Fibroblast of skin of abdomen (primary cell): Measurements from ENCODE around the gene GCFC2.

Experiments
- DNase-seq: peaks from one replicate; pipeline ENCODE4 v3.0.0-alpha.2; 2013

Gene GCFC2

DNA sequence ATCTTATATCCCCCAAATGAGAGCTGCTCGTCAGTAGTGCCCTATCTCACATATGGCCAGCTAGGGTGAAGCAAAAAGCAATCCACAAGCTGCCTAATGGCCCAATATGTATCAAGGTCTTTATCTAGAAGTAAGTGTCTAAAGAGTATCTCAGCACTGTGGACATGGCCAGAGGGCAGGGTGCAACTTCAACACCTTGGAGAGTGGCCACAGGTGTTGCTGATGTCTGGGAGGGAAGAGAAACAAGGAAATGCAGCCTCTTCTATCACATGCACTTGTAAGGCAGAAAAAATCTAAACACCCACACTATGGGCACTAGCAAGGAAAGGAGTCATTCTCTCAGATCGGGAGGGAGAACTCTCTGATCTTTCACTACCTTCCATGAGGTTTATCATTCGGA is 87.8 kb downstream of the GCFC2 start:
- no peak for DNase-seq

GRCh38 chr2:75622500-75622899 is 88.2 kb downstream of the GCFC2 start:
- no peak for DNase-seq

DNA sequence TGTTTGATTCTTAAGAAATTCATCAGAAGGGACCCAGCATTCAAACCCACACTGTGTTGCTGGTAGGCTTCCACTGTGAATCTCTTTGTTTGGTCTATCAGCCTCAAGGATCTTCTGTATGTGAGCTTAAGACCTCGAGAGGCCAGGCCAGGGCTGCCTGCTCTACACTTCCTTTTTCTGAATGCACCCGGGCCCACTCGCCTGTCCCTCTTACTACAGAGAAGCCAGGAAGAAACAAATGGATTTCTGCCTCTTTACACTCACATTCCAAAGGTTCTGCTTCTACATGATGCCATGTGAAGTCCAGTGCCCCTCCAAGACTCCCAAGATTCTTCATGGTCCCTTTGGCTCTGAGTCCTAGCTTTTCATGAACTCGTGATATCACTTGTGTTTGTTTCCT is 89.5 kb downstream of the GCFC2 start:
- no peak for DNase-seq

GRCh38 chr2:75619956-75620740 is 90.6 kb downstream of the GCFC2 start:
- peak; percentile 36 for DNase-seq

DNA sequence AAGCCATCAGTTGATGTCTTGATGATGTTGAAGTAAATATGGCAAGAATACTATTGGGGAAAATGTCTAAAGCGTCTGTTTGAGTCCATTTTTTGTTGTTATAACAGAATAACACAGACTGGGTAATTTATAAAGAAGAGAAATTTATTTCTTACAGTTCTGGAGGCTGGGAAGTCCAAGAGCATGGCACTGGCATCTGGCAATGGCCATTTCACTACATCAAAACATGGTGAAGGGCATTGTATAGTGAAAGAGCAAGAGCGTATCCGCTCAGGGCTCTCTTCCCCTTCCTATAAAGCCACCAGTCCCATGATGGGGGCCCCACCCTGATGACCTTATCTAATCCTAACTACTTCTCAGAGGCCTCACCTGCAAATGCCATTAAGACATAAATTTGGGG is 93.8 kb downstream of the GCFC2 start:
- DNase-seq = no peak

DNA sequence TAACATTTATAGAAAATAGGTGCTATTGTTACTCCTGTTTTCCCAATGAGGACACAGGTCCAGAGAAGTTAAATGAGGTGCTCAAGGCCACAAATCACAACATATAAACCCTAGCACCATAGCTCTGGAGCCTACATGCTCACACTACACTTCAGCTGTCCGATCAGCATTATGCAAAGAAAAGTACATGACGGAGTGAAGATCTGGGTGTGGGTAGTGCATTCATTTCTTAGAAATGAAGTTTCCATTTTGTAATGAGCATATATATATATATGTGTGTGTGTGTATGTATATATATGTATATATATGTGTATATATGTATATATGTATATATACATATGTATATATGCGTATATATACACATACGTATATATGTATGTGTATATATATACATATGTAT is 94.3 kb downstream of the GCFC2 start:
- no peak for DNase-seq

- DNase-seq = no peak
Measured at GRCh38 chr2:75614162-75614651, 96.5 kb downstream of the GCFC2 start.

DNA sequence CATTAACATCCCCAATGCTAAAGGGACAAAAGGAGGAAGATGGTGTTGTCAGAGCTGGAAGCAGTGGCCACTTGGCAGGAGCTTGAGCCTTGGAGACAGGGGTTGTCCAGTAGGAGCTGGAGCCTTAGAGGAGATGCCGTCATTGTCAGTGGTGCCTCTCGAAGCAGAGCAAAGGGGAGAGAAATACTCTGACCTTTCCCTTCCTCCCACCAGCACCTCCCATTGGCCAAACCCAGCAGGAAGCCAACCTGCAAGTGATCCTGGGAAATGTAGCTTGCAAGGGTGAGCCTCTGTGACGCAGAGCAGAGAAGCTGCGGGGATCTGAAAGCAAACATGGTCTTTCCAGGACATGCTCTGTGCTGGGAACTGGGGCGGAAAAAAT is 97.9 kb downstream of the GCFC2 start:
- no peak for DNase-seq
